Fibroblast of mammary gland (primary cell): ENCODE results near the gene STK36.

ENCODE experiments used
- DNase-seq: peaks from one replicate; pipeline ENCODE4 v3.0.0-alpha.2; 2010; ENCODE audit warnings: low read depth
- H3K4me3 ChIP-seq: 2 replicates; pipeline ENCODE4 v1.5.1; 2011; ENCODE audit warnings: low read depth, mild to moderate bottlenecking, low read length, moderate library complexity; ENCODE audit not compliant: control insufficient read depth
- CTCF ChIP-seq: conservative IDR thresholded peaks from 2 replicates; pipeline ENCODE4 v1.5.1; 2011; ENCODE audit warnings: low read depth, low read length, inconsistent platforms; ENCODE audit not compliant: control insufficient read depth, insufficient read depth

STK36 gene

DNA sequence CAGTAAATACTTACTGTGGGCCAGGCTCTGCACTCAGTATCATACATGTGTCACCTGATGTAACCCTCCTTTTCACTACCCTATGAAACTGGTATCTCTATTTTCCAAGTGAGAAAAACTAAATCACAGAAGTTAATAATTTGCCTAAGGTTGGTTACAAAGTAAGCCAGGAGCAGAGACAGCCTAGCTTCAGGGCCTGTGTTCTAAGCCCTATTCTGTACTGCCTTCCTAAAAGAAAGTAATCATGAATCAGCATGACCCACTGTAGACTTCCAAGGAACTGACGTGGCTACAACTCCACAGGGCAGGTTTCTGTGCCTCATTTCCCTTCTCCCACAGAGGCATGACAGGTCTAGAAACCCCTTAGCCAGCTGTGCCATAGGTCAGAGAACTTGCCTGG lies 26.8 kb upstream of the STK36 start:
- DNase-seq = peak; percentile 87
- TF ChIP-seq CTCF = no peak
- no peak overlapping the region for H3K4me3 ChIP-seq

DNA sequence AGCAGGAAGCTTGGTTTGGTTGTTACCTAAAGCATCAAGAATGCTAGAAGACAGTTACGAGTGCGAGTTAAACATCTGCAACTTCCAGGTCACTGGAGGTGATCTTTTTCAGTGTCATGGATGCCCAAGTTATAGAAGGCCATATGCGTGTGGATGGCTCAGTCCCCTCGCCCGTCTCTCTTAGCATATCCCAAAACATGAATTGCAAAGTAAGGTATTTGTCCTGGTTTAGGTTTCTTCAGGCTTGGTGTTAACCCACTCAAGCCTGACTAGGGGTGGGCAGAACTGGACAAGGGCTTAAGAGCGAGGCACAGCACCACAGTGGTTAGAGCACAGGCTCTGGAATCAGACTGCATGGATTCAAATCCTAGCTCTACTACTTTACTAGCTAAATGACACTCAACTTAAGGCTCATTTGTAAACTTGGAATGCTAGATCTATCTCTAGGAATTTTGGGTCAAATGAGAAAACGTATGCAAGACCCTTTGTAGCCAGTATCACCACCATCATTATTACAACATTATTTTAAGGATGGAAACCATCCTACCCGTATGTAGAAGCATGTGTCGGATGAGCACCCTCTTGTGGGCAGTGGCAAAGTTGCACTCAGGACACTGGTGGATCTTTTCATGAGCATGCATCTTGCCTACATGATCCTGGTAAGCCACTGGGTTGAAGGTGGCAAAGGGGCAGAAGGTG lies 23.6 kb upstream of the STK36 start:
- peak; percentile 91 for TF ChIP-seq CTCF
- DNase-seq = peak; percentile 75
- no peak overlapping the region for H3K4me3 ChIP-seq

DNA sequence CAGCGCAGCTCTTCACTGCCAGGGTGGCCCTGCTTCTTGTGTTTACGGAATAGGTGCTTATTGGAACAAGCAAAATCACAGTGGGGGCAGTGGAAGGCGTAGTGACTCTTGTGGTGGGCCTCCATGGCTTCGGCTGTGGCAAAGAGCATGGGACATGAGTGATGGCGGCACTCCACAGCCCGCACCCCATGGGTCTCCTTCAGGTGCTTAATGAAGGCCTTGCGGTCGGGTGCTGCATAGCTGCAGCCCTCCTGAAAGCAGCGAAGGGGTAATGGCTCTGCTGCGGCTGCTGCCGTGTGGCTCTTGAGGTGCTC lies 23.1 kb upstream of the STK36 start:
- no peak for TF ChIP-seq CTCF
- H3K4me3 ChIP-seq = no peak overlapping the region
- no peak for DNase-seq

GRCh38 chr2:218655751-218656150 lies 16.1 kb upstream of the STK36 start:
- no peak overlapping the region for H3K4me3 ChIP-seq
- no peak for TF ChIP-seq CTCF
- no peak for DNase-seq

DNA sequence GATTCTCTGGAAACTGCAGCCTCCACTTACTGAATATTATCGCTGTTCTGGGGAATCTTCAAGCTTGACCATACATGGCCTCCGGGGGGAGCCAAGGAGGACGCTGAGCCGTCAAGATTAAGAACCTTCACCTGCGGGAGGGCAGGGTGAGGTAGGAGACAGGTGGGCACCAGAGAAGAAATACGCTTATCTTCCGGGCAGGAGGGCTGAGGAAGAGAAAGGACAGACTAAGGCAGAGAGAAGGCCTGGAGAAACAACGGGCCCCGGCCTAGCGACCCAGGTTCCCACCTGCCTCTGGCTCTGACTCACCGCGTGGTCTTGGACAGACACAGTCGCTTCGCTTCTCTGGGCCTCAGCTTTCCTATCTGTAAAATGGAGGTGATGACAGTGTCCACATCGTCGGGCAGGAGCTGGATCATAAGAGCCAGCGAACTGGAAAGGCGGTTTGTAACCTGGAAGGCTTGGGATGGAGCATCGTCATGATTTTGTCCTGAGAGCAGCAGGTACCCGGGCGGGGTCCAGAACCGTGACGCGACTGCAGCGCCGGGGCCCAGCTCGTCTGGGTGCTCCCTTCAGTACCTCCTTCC lies 13.1 kb upstream of the STK36 start:
- peak; percentile 41 for TF ChIP-seq CTCF
- DNase-seq = peak; percentile 34
- peak overlapping the region; percentile 76 for H3K4me3 ChIP-seq

DNA sequence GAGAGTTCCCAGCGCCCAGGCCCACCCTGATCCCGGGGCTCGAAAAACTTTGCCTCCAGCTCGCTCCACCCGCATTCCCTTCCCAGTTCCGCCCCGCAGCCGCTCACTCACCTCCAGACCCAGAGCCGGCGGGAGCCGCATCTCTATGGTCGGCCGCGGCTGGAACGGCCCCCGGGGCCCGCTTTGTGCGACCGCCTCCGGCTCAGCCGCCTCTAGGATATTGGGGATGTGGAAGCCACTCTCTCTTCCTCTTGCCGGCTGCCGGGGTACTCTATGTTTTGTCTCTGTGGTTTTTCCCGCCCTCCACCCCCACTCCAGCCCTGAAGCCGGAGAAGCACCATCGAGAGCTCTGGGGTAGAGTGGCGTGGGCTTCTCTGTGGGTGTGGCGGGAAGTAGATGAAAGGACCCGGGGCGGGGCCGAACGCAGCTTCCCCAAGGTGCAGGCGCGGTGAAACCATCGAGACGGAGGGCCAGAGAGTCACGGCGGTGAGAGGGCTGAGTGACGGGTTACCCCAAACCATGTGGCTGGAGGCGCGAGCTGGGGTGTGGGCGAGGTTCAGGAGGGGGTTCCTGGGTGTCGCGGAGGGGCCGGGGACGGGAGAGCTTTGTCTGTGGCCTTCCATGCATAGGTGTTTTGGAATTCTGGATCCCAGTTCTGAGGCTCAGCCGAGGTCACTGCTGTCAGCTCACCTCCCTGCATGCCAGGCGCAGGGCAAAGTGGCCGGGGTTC lies 12.5 kb upstream of the STK36 start, which contains the start of the genes BCS1L and ZNF142:
Gene BCS1L (plus strand): TSS at position 426 of the 730 bp plus-strand sequence. CDS start 1,305 bp downstream, outside the sequence.
Gene ZNF142 (minus strand): TSS at position 366 of the 730 bp plus-strand sequence. CDS start 3,194 bp downstream, outside the sequence.
- no peak for TF ChIP-seq CTCF
- DNase-seq = peak; percentile 81
- peak within 1 kb of the TSS; percentile 76 for H3K4me3 ChIP-seq
